ENCODE results near the gene DMKN.

Gene DMKN

DNA sequence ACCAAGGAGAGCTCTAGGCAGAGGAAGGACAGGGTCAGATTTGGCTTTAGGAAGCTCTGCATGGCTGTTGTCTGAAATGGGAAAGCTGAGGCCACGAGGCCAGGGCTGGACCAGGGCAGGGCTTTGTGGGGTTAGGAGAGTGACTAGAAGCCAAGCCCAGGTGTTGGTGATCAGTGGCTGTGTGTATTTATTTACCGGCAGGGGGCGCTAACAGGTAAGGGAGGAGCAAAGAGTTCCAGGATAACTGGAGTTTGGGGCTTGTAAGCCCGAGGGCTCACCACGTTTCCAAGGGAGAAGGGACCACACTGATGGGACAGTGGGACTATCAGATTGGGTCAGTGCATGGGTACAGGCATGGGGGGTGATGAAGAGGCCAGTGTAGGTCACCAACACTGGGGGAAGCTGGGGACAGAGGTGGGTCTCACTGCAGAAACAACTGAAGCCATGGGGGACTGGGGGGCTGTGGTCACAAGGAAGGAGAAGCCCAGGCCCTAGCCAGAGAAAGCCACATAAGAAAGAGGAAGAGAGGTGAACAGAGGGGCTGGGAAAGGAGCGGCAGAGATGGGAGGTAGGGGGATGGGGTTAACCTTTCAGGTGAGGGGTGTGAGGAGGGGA is 35.8 kb upstream of the DMKN start:
- DNase-seq: peak; percentile 62

DNA sequence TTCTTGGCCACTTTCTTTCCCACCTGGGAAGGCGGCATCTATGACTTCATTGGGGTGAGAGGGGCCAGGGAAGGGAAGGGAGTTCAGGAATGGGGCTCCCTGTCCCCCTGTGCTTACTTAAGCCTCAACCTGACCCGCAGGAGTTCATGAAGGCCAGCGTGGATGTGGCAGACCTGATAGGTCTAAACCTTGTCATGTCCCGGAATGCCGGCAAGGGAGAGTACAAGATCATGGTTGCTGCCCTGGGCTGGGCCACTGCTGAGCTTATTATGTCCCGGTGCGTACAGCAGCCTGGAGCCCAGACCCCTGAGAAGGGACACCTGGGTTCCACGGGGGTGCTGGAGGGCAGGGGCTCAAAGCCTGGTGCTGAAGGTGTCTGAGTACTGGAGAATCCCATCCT is 33.1 kb upstream of the DMKN start:
- DNase-seq: no peak

GRCh38 chr19:35545855-35546381 is 32.5 kb upstream of the DMKN start:
- DNase-seq: peak; percentile 89

DNA sequence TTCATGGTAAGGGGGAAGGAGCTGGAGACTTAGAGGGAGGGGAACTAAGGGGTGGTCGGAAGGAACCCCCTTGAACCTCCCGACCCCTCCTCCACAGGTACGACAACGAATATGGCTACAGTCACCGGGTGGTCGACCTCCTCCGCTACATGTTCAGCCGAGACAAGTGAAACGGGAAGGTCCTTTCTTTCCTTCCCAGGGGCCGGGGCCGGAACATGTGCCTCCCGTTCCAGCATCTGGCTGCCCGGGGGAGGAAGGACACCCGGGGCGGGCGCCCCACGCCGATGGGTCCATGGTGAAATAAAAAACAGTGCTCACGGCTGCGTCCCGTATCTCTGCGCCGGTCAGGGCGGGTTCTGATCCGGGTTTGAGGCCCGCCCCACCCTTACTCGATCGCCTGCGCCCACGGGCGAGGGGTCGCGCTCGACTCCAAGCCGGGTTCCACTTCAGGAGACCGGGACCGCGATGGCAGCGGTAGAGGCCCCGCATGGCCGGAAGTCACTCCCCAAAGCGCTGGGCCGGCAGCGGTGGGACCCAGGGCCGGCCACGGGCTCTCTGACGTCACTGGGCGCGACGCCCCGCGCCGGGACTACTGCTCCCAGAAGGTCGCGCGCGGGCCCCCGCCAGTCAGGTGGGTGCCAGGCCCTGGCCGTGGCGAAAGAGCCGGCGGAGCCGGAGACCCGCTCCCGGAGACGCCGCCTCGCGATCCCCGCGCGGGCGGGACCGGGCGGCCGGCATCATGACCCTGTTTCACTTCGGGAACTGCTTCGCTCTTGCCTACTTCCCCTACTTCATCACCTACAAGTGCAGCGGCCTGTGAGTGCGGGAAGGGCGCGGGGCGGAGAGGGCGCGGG is 31.8 kb upstream of the DMKN start, which contains the start of gene TMEM147:
TMEM147 (plus strand) TSS at position 626 of the 854 bp plus-strand sequence; CDS start at position 740, 114 bp downstream.
- peak; percentile 93 for DNase-seq

GRCh38 chr19:35544110-35544802 is 30.8 kb upstream of the DMKN start:
- DNase-seq: no peak

GRCh38 chr19:35543280-35544109 is 30.0 kb upstream of the DMKN start:
- no peak for DNase-seq

- no peak for DNase-seq
Measured at GRCh38 chr19:35542209-35542608, 28.8 kb upstream of the DMKN start.

GRCh38 chr19:35540356-35540927 is 27.0 kb upstream of the DMKN start:
- DNase-seq: no peak

- no peak for DNase-seq
Measured at GRCh38 chr19:35539850-35540249, 26.4 kb upstream of the DMKN start.

GRCh38 chr19:35539314-35539713 is 25.9 kb upstream of the DMKN start:
- DNase-seq: no peak

GRCh38 chr19:35534803-35535480 is 21.5 kb upstream of the DMKN start:
- DNase-seq: no peak

DNA sequence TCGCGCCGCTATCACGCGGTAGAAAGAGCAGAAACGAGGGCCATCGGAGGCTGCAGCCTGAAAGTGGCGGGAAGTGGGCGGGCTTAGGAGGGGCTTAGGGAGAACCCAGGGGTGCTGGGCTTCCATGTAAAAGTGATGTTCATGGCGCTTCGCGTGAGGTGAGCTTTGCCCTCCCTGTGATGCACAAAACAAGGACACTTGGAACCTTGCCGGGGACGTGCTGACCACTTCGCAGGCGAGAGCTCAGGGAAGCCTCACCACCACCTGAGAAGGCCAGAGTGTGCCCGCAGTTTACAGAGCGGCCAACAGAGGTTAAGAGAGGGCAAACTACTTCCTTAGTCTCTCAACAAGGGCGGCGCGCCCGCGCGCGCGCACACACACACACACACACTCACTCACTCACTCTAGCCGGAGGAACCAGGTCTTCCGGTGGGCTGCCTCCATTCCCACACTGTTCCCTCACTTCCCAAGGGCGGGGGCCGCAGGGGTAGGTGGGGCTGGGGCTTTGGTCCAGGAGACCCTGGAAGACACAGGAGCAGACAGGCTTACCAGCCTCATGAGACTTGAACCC is 20.5 kb upstream of the DMKN start:
- DNase-seq: peak; percentile 51

- no peak for DNase-seq
Measured at GRCh38 chr19:35533201-35533821, 19.9 kb upstream of the DMKN start, which contains the start of gene GAPDHS. TSS of gene GAPDHS (plus strand) at chr19:35533456. CDS start at chr19:35533528, 72 bp downstream.

DNA sequence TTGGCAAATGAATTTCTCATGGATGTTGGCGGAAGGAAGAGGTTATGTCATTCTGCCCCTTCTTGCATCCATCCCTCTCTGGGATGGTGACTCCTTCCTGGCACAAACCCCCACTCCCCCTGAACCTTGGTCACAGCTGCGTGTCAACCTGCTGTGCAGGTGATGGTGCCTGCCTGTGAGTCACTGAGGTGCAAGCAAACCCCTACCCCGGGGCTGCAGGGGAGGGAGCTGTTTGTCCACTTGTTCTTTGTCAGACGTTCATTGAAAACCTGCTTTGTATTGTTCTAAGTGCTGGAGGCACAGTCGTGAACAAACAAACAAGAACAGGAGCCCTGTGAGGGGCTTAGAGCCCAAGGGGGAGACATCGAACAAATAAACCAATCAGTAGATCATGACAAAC is 17.8 kb upstream of the DMKN start:
- DNase-seq: no peak

DNA sequence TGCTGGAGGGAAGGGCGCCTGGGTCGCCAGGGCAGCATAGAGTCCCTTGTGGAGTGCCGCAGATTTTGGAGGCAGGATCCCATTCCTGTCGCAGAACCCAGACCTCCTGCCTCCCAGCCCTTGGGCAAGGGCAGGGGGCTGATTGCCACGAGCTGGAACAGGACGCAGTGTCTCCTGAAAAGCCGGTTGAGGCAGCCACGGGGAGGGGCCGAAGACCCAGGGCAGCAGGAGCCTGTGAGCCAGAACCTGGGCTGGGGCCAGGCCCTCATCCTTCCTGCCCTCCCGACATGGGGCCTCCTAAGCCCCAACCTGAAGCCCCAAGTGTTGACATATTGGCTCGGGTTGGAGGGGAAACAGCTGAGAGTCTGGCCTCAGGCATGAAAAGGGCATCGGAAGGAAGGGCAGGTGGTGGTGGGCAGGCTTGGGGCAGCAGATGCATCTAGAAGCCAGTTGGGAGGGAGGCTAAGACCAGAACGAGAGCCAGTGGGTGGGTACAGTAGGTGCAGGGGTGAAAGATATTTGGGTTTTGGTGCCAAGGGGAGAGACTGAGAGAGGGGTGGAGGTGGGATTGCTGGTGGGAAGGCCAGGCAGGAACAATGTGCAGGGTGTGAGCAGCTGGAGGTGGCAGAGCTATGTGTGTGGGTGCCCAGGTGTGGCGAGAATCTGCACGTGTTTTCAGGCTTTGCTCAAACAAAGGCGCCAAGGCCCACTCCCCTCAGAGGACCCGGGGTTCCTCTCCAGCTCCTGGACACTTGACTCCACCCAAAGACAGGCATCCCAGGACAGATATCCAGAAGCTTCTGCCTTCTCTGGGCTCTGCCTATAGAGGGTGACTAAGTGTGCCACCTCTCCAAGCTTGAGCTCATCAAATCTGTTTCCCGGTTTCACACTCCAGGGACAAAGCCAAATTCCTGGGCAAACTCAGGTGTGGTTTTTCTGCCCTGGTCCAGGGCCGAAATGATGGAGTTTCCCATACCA is 16.1 kb upstream of the DMKN start:
- DNase-seq: no peak

- DNase-seq: no peak
Measured at GRCh38 chr19:35528218-35529038, 15.0 kb upstream of the DMKN start, which contains the start of gene SBSN. TSS of gene SBSN (minus strand) at chr19:35528311. CDS start at chr19:35528281, 30 bp downstream.

DNA sequence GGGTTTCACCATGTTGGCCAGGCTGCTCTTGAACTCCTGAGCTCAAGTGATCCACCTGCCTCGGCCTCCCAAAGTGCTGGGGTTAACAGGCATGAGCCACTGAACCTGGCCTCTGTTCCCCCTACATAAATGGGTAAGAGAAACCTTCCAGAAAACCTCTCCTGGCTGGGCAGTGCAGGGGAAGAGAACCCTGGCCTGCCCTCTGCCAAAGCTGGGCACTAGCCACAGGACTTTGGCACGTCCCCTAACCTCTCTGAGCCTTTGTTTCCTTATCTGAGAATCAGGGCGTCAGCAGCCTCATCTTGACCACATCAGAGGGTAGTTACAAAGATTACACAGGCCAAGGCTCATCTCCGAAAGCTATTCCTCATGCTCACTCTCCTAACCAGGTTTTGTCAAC is 12.4 kb upstream of the DMKN start:
- DNase-seq: no peak

GRCh38 chr19:35524181-35524837 is 10.9 kb upstream of the DMKN start:
- DNase-seq: no peak

Measured in stimulated activated CD4-positive, alpha-beta T cell treated with anti-CD3 and anti-CD28 coated beads, Interleukin-15, amount 100 ng/mL, for 24 hours (primary cell).